GM10266 (cell line): ENCODE measurements around the gene QTRT2.

Source experiments
- DNase-seq: peaks from one replicate; pipeline ENCODE4 v3.0.0; 2012; ENCODE audit errors: extremely low spot score
- CTCF ChIP-seq: IDR thresholded peaks from 2 replicates; pipeline ENCODE4 v1.5.1; 2012; ENCODE audit warnings: mild to moderate bottlenecking, low read depth; ENCODE audit not compliant: control insufficient read depth, insufficient read depth; ENCODE audit errors: missing control alignments

The QTRT2 gene

DNA sequence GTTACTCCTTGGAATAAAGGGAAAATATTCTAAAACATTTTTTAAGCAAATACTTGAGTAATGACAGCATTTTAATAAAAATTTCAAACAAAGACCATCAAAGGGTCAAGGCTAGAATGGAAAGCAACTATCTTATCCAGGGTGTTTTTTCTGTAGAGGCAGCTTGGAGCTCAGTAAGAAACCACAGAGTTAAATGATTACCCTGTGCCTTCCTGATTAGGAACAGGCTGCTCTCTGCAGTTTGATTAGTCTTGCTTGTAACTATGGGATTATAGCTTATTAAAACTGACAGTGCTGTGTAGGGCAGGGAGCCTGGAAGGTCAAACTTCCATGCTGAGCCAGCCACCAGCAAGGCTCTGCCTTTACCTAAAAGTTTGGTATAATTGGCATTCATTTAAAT is 33.1 kb downstream of the QTRT2 start:
- DNase-seq, result no peak
- no peak for TF ChIP-seq CTCF

- no peak for TF ChIP-seq CTCF
- no peak for DNase-seq
Measured at GRCh38 chr3:114092151-114093015, 35.8 kb downstream of the QTRT2 start.

- TF ChIP-seq CTCF, result no peak
- no peak for DNase-seq
Measured at GRCh38 chr3:114093016-114093380, 36.5 kb downstream of the QTRT2 start.

DNA sequence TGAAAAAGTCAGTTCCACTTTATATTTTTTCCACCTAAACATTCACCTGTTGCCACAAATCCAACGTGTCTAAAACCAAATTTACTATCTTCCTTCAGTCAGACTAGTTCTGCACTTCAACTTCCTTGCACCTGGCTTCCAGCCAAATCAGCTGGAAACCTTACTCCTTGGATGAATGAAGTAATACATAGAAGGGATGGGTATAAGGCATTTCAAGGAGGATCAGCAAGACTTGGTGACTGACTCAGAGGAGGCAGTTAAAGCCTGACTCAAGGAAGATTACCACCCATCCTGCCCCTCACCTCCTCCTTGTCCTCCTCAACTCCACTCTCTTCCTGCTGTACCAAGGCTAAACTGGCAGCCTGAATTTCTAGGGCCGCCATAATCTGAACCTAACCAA is 37.1 kb downstream of the QTRT2 start:
- no peak for TF ChIP-seq CTCF
- DNase-seq, result no peak

GRCh38 chr3:114095796-114096195 is 39.3 kb downstream of the QTRT2 start:
- DNase-seq, result no peak
- TF ChIP-seq CTCF, result no peak

- no peak for TF ChIP-seq CTCF
- DNase-seq, result no peak
Measured at GRCh38 chr3:114101101-114101500, 44.6 kb downstream of the QTRT2 start.

GRCh38 chr3:114103181-114103580 is 46.6 kb downstream of the QTRT2 start:
- DNase-seq, result no peak
- TF ChIP-seq CTCF, result no peak
